SKM-1 (cell line): ENCODE results near the gene CRTAC1.
"Not testable (repeated sequence)": the region's sequence is repeated elsewhere in the genome, so short reads cannot be mapped to it uniquely, and the experiment has no call there.

Experiments used
- DNase-seq: peaks from one replicate; lab custom pipeline; 2025; ENCODE audit not compliant: unreplicated experiment; lab: John Stamatoyannopoulos, UW

CRTAC1 gene

GRCh38 chr10:97849103-97849686, 181.2 kb downstream of the CRTAC1 start:
- no peak for DNase-seq

- DNase-seq, result no peak
These were observed 185.7 kb downstream of the CRTAC1 start for GRCh38 chr10:97844678-97845077.

- DNase-seq, result not testable (repeated sequence)
These were observed 186.4 kb downstream of the CRTAC1 start for GRCh38 chr10:97843972-97844371.

GRCh38 chr10:97843281-97843671, 187.1 kb downstream of the CRTAC1 start:
- DNase-seq, result no peak

- DNase-seq, result no peak
These were observed 187.7 kb downstream of the CRTAC1 start for GRCh38 chr10:97842656-97843280.

GRCh38 chr10:97842114-97842513, 188.3 kb downstream of the CRTAC1 start:
- DNase-seq, result not testable (repeated sequence)

GRCh38 chr10:97841166-97841565, 189.3 kb downstream of the CRTAC1 start:
- DNase-seq, result not testable (repeated sequence)

GRCh38 chr10:97838091-97838490, 192.3 kb downstream of the CRTAC1 start:
- no peak for DNase-seq

- no peak for DNase-seq
These were observed 194.0 kb downstream of the CRTAC1 start for GRCh38 chr10:97836446-97836845.

GRCh38 chr10:97831259-97831658, 199.2 kb downstream of the CRTAC1 start:
- DNase-seq, result no peak

GRCh38 chr10:97830064-97830463, 200.4 kb downstream of the CRTAC1 start:
- DNase-seq, result no peak

GRCh38 chr10:97828721-97829120, 201.7 kb downstream of the CRTAC1 start:
- no peak for DNase-seq

GRCh38 chr10:97827702-97828291, 202.6 kb downstream of the CRTAC1 start:
- no peak for DNase-seq

- no peak for DNase-seq
These were observed 203.5 kb downstream of the CRTAC1 start for GRCh38 chr10:97826892-97827291.

GRCh38 chr10:97825020-97825760, 205.2 kb downstream of the CRTAC1 start:
- DNase-seq, result no peak

- no peak for DNase-seq
These were observed 206.7 kb downstream of the CRTAC1 start for GRCh38 chr10:97823734-97824133.

- no peak for DNase-seq
These were observed 208.1 kb downstream of the CRTAC1 start for GRCh38 chr10:97822261-97822687.

- no peak for DNase-seq
These were observed 208.9 kb downstream of the CRTAC1 start for GRCh38 chr10:97821308-97822038.

- DNase-seq, result no peak
These were observed 210.2 kb downstream of the CRTAC1 start for GRCh38 chr10:97820096-97820704.

- no peak for DNase-seq
These were observed 211.8 kb downstream of the CRTAC1 start for GRCh38 chr10:97818572-97818971.

- no peak for DNase-seq
These were observed 213.8 kb downstream of the CRTAC1 start for GRCh38 chr10:97816609-97817008.
